HEK293 (cell line): Measurements from ENCODE around the gene YWHAE.

Experiments
- EGR2 ChIP-seq: fragments of 450-650 bp; formaldehyde crosslinking; IDR thresholded peaks from 2 replicates; pipeline ENCODE4 v1.5.1; 2016; ENCODE audit warnings: low read depth, missing biosample characterization, missing genetic modification characterization
- GFI1B ChIP-seq: fragments of 450-650 bp; formaldehyde crosslinking; IDR thresholded peaks from 2 replicates; pipeline ENCODE4 v1.5.1; 2016; ENCODE audit warnings: missing biosample characterization, missing genetic modification characterization
- GLIS2 ChIP-seq: fragments of 450-650 bp; formaldehyde crosslinking; IDR thresholded peaks from 2 replicates; pipeline ENCODE4 v1.5.1; 2016; ENCODE audit warnings: missing biosample characterization, missing genetic modification characterization
- KLF16 ChIP-seq: fragments of 450-650 bp; formaldehyde crosslinking; IDR thresholded peaks from 2 replicates; pipeline ENCODE4 v1.5.1; 2017; ENCODE audit warnings: missing biosample characterization, missing genetic modification characterization
- KLF9 ChIP-seq: fragments of 450-650 bp; formaldehyde crosslinking; IDR thresholded peaks from 2 replicates; pipeline ENCODE4 v1.5.1; 2016; ENCODE audit warnings: missing biosample characterization, missing genetic modification characterization, low read depth
- OVOL3 ChIP-seq: fragments of 450-650 bp; formaldehyde crosslinking; IDR thresholded peaks from 2 replicates; pipeline ENCODE4 v1.5.1; 2016; ENCODE audit warnings: missing biosample characterization, missing genetic modification characterization
- SP2 ChIP-seq: fragments of 450-650 bp; formaldehyde crosslinking; IDR thresholded peaks from 2 replicates; pipeline ENCODE4 v1.5.1; 2016; ENCODE audit warnings: missing biosample characterization, missing genetic modification characterization
- SP7 ChIP-seq: fragments of 450-650 bp; formaldehyde crosslinking; IDR thresholded peaks from 2 replicates; pipeline ENCODE4 v1.5.1; 2016; ENCODE audit warnings: missing biosample characterization, missing genetic modification characterization
- TCF7L2 ChIP-seq: IDR thresholded peaks from 2 replicates; pipeline ENCODE4 v1.6.1; 2011; ENCODE audit warnings: low read depth, mild to moderate bottlenecking, inconsistent platforms, low read length, moderate library complexity, borderline replicate concordance
- WT1 ChIP-seq: fragments of 450-650 bp; formaldehyde crosslinking; IDR thresholded peaks from 2 replicates; pipeline ENCODE4 v1.5.1; 2016; ENCODE audit warnings: missing biosample characterization, missing genetic modification characterization
- YY2 ChIP-seq: fragments of 450-650 bp; formaldehyde crosslinking; IDR thresholded peaks from 2 replicates; pipeline ENCODE4 v1.5.1; 2016; ENCODE audit warnings: missing biosample characterization, missing genetic modification characterization
- ZFHX2 ChIP-seq: fragments of 450-650 bp; formaldehyde crosslinking; conservative IDR thresholded peaks from 2 replicates; pipeline ENCODE4 v1.5.1; 2016; ENCODE audit warnings: missing biosample characterization, missing genetic modification characterization
- ZFP37 ChIP-seq: fragments of 450-650 bp; formaldehyde crosslinking; IDR thresholded peaks from 2 replicates; pipeline ENCODE4 v1.5.1; 2016; ENCODE audit warnings: missing biosample characterization, missing genetic modification characterization
- ZFP69B ChIP-seq: fragments of 450-650 bp; formaldehyde crosslinking; IDR thresholded peaks from 2 replicates; pipeline ENCODE4 v1.5.1; 2016; ENCODE audit warnings: missing biosample characterization, missing genetic modification characterization
- ZIC2 ChIP-seq: fragments of 450-650 bp; formaldehyde crosslinking; IDR thresholded peaks from 2 replicates; pipeline ENCODE4 v1.5.1; 2016; ENCODE audit warnings: missing biosample characterization, missing genetic modification characterization
- ZNF121 ChIP-seq: fragments of 450-650 bp; formaldehyde crosslinking; IDR thresholded peaks from 2 replicates; pipeline ENCODE4 v1.5.1; 2016; ENCODE audit warnings: missing biosample characterization, missing genetic modification characterization
- ZNF16 ChIP-seq: fragments of 450-650 bp; formaldehyde crosslinking; IDR thresholded peaks from 2 replicates; pipeline ENCODE4 v1.5.1; 2016; ENCODE audit warnings: low read depth, missing biosample characterization, missing genetic modification characterization
- ZNF184 ChIP-seq: fragments of 450-650 bp; IDR thresholded peaks from 2 replicates; pipeline ENCODE4 v1.5.1; 2018; ENCODE audit warnings: missing biosample characterization, mild to moderate bottlenecking, missing genetic modification characterization
- ZNF24 ChIP-seq: fragments of 450-650 bp; formaldehyde crosslinking; IDR thresholded peaks from 2 replicates; pipeline ENCODE4 v1.5.1; 2016; ENCODE audit warnings: missing biosample characterization, missing genetic modification characterization
- ZNF394 ChIP-seq: fragments of 450-650 bp; formaldehyde crosslinking; IDR thresholded peaks from 2 replicates; pipeline ENCODE4 v1.5.1; 2016; ENCODE audit warnings: missing biosample characterization, missing genetic modification characterization, mild to moderate bottlenecking, moderate library complexity, borderline replicate concordance
- ZNF423 ChIP-seq: fragments of 450-650 bp; formaldehyde crosslinking; IDR thresholded peaks from 2 replicates; pipeline ENCODE4 v1.5.1; 2016; ENCODE audit warnings: missing biosample characterization, missing genetic modification characterization
- ZNF501 ChIP-seq: fragments of 450-650 bp; formaldehyde crosslinking; IDR thresholded peaks from 2 replicates; pipeline ENCODE4 v1.5.1; 2016; ENCODE audit warnings: missing biosample characterization, missing genetic modification characterization
- ZNF529 ChIP-seq: fragments of 450-650 bp; formaldehyde crosslinking; IDR thresholded peaks from 2 replicates; pipeline ENCODE4 v1.5.1; 2017; ENCODE audit warnings: missing genetic modification characterization, missing biosample characterization; ENCODE audit not compliant: insufficient replicate concordance
- ZNF561 ChIP-seq: fragments of 450-650 bp; IDR thresholded peaks from 2 replicates; pipeline ENCODE4 v1.5.1; 2018; ENCODE audit warnings: missing biosample characterization, missing genetic modification characterization, borderline replicate concordance
- ZNF600 ChIP-seq: fragments of 450-650 bp; formaldehyde crosslinking; IDR thresholded peaks from 2 replicates; pipeline ENCODE4 v1.5.1; 2016; ENCODE audit warnings: missing biosample characterization, missing genetic modification characterization
- ZNF624 ChIP-seq: fragments of 450-650 bp; formaldehyde crosslinking; IDR thresholded peaks from 2 replicates; pipeline ENCODE4 v1.5.1; 2017; ENCODE audit warnings: missing biosample characterization, missing genetic modification characterization
- ZNF660 ChIP-seq: fragments of 450-650 bp; IDR thresholded peaks from 2 replicates; pipeline ENCODE4 v1.5.1; 2018; ENCODE audit warnings: missing biosample characterization, mild to moderate bottlenecking, missing genetic modification characterization
- ZNF692 ChIP-seq: fragments of 450-650 bp; formaldehyde crosslinking; IDR thresholded peaks from 2 replicates; pipeline ENCODE4 v1.5.1; 2016; ENCODE audit warnings: missing biosample characterization, missing genetic modification characterization
- ZNF76 ChIP-seq: fragments of 450-650 bp; formaldehyde crosslinking; IDR thresholded peaks from 2 replicates; pipeline ENCODE4; 2016; ENCODE audit warnings: low read depth, missing biosample characterization, missing genetic modification characterization, borderline replicate concordance
- ZNF776 ChIP-seq: fragments of 450-650 bp; formaldehyde crosslinking; IDR thresholded peaks from 2 replicates; pipeline ENCODE4 v1.5.0; 2017; ENCODE audit warnings: missing biosample characterization, missing genetic modification characterization, borderline replicate concordance
- ZSCAN30 ChIP-seq: fragments of 450-650 bp; IDR thresholded peaks from 2 replicates; pipeline ENCODE4 v1.5.1; 2018; ENCODE audit warnings: missing biosample characterization, mild to moderate bottlenecking, missing genetic modification characterization, moderate library complexity
- TF ChIP-seq, protein P1 (sequence below): fragments of 450-650 bp; formaldehyde crosslinking; optimal IDR thresholded peaks from 2 replicates; pipeline ENCODE3; 2016; ENCODE audit warnings: missing biosample characterization, mild to moderate bottlenecking, missing genetic modification characterization
- TF ChIP-seq, protein P2 (sequence below): fragments of 450-650 bp; formaldehyde crosslinking; IDR thresholded peaks from 2 replicates; pipeline ENCODE4 v1.5.1; 2016; ENCODE audit warnings: missing biosample characterization, missing genetic modification characterization

Gene YWHAE

GRCh38 chr17:1399679-1400512 lies at the start of gene YWHAE (continued):
- no peak for TF ChIP-seq ZNF16 (tag by site-specific recombination)
- no peak for TF ChIP-seq GFI1B
- peak; percentile 89 for TF ChIP-seq ZFHX2
- peak; percentile 75 for TF ChIP-seq ZFP69B
- TF ChIP-seq ZSCAN30 (tag by site-specific recombination) = 0 out of 2 replicates have a peak, but pooled peaks have one; percentile 62
- TF ChIP-seq ZNF660 (tag by site-specific recombination) = peak; percentile 79; the same call in 1 of the 2 replicates
- TF ChIP-seq ZNF76 (tag by site-specific recombination) = peak; percentile 51; the same call in 1 of the 2 replicates
- peak; percentile 63 for TF ChIP-seq ZIC2 (tag by site-specific recombination)
- peak; percentile 95 for TF ChIP-seq KLF16
- no peak for TF ChIP-seq ZNF776 (tag by site-specific recombination)
- peak; percentile 98 for TF ChIP-seq ZNF501
- no peak for TF ChIP-seq ZNF529 (tag by site-specific recombination)
- TF ChIP-seq ZNF394 (tag by site-specific recombination) = peak; percentile 82
- TF ChIP-seq ZNF423 (tag by site-specific recombination) = peak; percentile 82
- TF ChIP-seq TCF7L2 = no peak
- peak; percentile 80 for TF ChIP-seq ZNF24 (tag by site-specific recombination)
- TF ChIP-seq SP7 (tag by site-specific recombination) = peak; percentile 86
- TF ChIP-seq, protein P1, sequence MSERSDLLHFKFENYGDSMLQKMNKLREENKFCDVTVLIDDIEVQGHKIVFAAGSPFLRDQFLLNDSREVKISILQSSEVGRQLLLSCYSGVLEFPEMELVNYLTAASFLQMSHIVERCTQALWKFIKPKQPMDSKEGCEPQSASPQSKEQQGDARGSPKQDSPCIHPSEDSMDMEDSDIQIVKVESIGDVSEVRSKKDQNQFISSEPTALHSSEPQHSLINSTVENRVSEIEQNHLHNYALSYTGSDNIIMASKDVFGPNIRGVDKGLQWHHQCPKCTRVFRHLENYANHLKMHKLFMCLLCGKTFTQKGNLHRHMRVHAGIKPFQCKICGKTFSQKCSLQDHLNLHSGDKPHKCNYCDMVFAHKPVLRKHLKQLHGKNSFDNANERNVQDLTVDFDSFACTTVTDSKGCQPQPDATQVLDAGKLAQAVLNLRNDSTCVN (tag by site-specific recombination) = peak; percentile 78
- peak; percentile 74 for TF ChIP-seq EGR2
- TF ChIP-seq KLF9 (tag by site-specific recombination) = peak; percentile 68
- peak; percentile 96 for TF ChIP-seq YY2 (tag by site-specific recombination)
- TF ChIP-seq ZFP37 (tag by site-specific recombination) = peak; percentile 92
- TF ChIP-seq, protein P2, sequence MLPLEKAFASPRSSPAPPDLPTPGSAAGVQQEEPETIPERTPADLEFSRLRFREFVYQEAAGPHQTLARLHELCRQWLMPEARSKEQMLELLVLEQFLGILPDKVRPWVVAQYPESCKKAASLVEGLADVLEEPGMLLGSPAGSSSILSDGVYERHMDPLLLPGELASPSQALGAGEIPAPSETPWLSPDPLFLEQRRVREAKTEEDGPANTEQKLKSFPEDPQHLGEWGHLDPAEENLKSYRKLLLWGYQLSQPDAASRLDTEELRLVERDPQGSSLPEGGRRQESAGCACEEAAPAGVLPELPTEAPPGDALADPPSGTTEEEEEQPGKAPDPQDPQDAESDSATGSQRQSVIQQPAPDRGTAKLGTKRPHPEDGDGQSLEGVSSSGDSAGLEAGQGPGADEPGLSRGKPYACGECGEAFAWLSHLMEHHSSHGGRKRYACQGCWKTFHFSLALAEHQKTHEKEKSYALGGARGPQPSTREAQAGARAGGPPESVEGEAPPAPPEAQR (tag by site-specific recombination) = peak; percentile 82; the same call in 1 of the 2 replicates
- TF ChIP-seq ZNF121 (tag by site-specific recombination) = no peak; the same call in 1 of the 2 replicates
- TF ChIP-seq ZNF561 (tag by site-specific recombination) = peak; percentile 99; the same call in 1 of the 2 replicates
- TF ChIP-seq ZNF184 (tag by site-specific recombination) = 0 out of 2 replicates have a peak, but pooled peaks have one; percentile 31
- peak; percentile 35; the same call in 1 of the 2 replicates for TF ChIP-seq WT1
- TF ChIP-seq GLIS2 (tag by site-specific recombination) = peak; percentile 41; the same call in 1 of the 2 replicates
- TF ChIP-seq ZNF624 (tag by site-specific recombination) = peak; percentile 68; the same call in 1 of the 2 replicates
- TF ChIP-seq SP2 = peak; percentile 89
- peak; percentile 32; the same call in 1 of the 2 replicates for TF ChIP-seq OVOL3 (tag by site-specific recombination)
- peak; percentile 80; the same call in 1 of the 2 replicates for TF ChIP-seq ZNF600 (tag by site-specific recombination)
- peak; percentile 62; the same call in 1 of the 2 replicates for TF ChIP-seq ZNF692 (tag by site-specific recombination)
